ENCODE measurements around the gene FOXB1.

FOXB1 gene

DNA sequence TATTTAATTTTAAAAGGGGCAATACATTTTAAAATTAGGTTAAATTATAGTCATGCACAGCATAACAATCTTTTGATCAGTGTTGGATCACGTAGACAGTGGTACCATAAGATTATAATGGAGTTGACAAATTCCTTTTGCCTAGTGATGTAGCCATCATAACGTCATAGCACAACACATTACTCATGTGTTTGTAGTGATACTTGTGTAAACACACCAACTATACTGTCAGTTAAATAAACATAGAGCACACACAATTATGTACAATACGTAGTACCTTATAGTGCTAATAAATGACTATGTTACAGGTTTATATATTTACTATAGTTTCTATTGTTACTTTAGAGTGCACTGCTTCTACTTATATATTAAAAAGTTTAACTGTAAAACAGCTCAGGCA lies 31.2 kb downstream of the FOXB1 start:
- no peak overlapping the region for H3K4me3 ChIP-seq (replicated peaks; ENCODE audit: low read depth, low read length)
- TF ChIP-seq, protein P1, sequence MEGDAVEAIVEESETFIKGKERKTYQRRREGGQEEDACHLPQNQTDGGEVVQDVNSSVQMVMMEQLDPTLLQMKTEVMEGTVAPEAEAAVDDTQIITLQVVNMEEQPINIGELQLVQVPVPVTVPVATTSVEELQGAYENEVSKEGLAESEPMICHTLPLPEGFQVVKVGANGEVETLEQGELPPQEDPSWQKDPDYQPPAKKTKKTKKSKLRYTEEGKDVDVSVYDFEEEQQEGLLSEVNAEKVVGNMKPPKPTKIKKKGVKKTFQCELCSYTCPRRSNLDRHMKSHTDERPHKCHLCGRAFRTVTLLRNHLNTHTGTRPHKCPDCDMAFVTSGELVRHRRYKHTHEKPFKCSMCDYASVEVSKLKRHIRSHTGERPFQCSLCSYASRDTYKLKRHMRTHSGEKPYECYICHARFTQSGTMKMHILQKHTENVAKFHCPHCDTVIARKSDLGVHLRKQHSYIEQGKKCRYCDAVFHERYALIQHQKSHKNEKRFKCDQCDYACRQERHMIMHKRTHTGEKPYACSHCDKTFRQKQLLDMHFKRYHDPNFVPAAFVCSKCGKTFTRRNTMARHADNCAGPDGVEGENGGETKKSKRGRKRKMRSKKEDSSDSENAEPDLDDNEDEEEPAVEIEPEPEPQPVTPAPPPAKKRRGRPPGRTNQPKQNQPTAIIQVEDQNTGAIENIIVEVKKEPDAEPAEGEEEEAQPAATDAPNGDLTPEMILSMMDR (IDR thresholded peaks at IDR 0.05; ENCODE audit: insufficient read depth, low read length, poor library complexity, severe bottlenecking) = no peak
- no peaks in the 10 kb centered on the region for H3K36me3 ChIP-seq (ENCODE audit: control insufficient read depth, insufficient read depth, low read length)
- H3K27me3 ChIP-seq (replicated peaks; ENCODE audit: control insufficient read depth, insufficient read depth, low read length) = no peaks in the 10 kb centered on the region; the same call in 1 of the 2 replicates
- DNase-seq (ENCODE audit: extremely low read depth, insufficient read length) = no peak

DNA sequence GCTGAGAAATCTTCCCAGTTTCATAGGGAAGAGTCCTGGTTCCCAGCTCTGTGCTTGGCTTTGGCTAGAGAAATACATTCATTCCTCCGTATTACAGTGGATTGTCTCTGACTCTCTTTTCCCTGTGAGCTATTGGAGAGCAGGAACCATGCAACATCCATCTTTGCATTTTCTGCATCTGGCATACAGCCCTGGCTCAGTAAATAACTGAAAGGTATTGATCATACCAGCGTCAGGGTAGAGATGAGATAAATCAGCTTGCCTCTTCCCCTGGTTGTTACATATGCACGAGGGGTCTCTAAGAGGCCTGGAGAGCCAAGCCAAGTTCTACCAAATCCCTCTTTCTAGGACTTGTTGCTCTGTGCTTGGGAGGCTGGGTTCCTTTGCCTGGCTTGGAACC lies 35.2 kb downstream of the FOXB1 start:
- Histone ChIP-seq H3K27me3 (replicated peaks; ENCODE audit: control insufficient read depth, insufficient read depth, low read length) (no peaks in the 10 kb centered on the region; the same call in 1 of the 2 replicates), H3K4me3 (replicated peaks; ENCODE audit: low read depth, low read length) (no peak overlapping the region), H3K36me3 (ENCODE audit: control insufficient read depth, insufficient read depth, low read length) (no peaks in the 10 kb centered on the region)
- no peak for DNase-seq (ENCODE audit: extremely low read depth, insufficient read length)
- TF ChIP-seq, protein P1 (IDR thresholded peaks at IDR 0.05; ENCODE audit: insufficient read depth, low read length, poor library complexity, severe bottlenecking) = no peak

DNA sequence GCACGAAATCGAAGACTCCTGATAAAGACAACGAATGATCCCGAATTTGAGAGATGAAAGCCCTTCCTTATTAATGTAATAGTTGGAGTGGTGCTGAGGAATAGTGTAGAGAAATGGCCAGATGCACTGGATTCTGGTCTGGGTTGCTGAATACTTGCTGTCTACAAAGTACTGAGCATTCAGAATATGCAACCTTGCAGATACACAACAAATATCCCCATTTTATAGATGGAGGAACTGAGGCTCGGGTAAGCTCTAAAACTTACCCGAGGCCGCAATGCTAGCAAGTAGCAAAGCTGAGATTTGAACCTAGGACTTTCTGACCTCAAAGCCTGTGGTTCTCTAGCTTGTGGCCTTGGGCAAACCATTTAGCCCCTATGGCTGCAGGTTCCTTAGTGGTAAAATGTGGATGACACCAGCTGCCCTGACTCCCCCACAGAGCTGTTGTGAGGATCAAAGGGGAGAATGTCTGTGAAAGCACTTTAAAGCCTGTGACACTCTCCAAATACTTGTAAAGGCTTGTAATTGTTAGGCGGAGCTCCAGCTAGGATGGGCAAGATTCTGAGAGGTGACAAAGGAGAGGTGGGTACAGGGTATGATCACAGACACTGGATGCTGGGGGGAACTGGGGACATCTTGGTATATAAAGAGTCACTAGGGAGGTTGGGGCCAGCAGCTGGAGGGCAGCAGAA lies 39.8 kb downstream of the FOXB1 start:
- TF ChIP-seq, protein P1 (IDR thresholded peaks at IDR 0.05; ENCODE audit: insufficient read depth, low read length, poor library complexity, severe bottlenecking) = no peak
- Histone ChIP-seq H3K27me3 (replicated peaks; ENCODE audit: control insufficient read depth, insufficient read depth, low read length) (no peaks in the 10 kb centered on the region; the same call in 1 of the 2 replicates), H3K36me3 (ENCODE audit: control insufficient read depth, insufficient read depth, low read length) (no peaks in the 10 kb centered on the region), H3K4me3 (replicated peaks; ENCODE audit: low read depth, low read length) (no peak overlapping the region)
- DNase-seq (ENCODE audit: extremely low read depth, insufficient read length) = no peak

- no peaks in the 10 kb centered on the region; the same call in 1 of the 2 replicates for H3K27me3 ChIP-seq (replicated peaks; ENCODE audit: control insufficient read depth, insufficient read depth, low read length)
- H3K4me3 ChIP-seq (replicated peaks; ENCODE audit: low read depth, low read length) = no peak overlapping the region
- DNase-seq (ENCODE audit: extremely low read depth, insufficient read length) = no peak
- TF ChIP-seq, protein P1 (IDR thresholded peaks at IDR 0.05; ENCODE audit: insufficient read depth, low read length, poor library complexity, severe bottlenecking) = no peak
- no peaks in the 10 kb centered on the region for H3K36me3 ChIP-seq (ENCODE audit: control insufficient read depth, insufficient read depth, low read length)
These were observed 40.6 kb downstream of the FOXB1 start for GRCh38 chr15:60044636-60045270.

- no peak for DNase-seq (ENCODE audit: extremely low read depth, insufficient read length)
- H3K4me3 ChIP-seq (replicated peaks; ENCODE audit: low read depth, low read length) = no peak overlapping the region
- H3K36me3 ChIP-seq (ENCODE audit: control insufficient read depth, insufficient read depth, low read length) = no peaks in the 10 kb centered on the region
- TF ChIP-seq, protein P1 (IDR thresholded peaks at IDR 0.05; ENCODE audit: insufficient read depth, low read length, poor library complexity, severe bottlenecking) = no peak
- H3K27me3 ChIP-seq (replicated peaks; ENCODE audit: control insufficient read depth, insufficient read depth, low read length) = no peaks in the 10 kb centered on the region; the same call in 1 of the 2 replicates
These were observed 43.6 kb downstream of the FOXB1 start for GRCh38 chr15:60047701-60048100.

Data from GM06990 (cell line).